H9 (cell line): ENCODE measurements around the gene DIP2A. TPM values are rescaled to one million over a fixed set of nuclear protein-coding genes. Genes with fewer than 3 reads are reported as not detected.

Experiments
- DNase-seq: peaks from one replicate; pipeline ENCODE4 v3.0.0-alpha.2; 2017
- H2AFZ ChIP-seq: one replicate; pipeline ENCODE4 v1.6.1; 2013; ENCODE audit warnings: mild to moderate bottlenecking, low read length, control low read depth, moderate library complexity
- H2AK5ac ChIP-seq: 2 replicates; pipeline ENCODE4 v1.6.1; 2013; ENCODE audit warnings: low read length, control low read depth, mixed read lengths; ENCODE audit not compliant: insufficient read length
- H2BK120ac ChIP-seq: one replicate; pipeline ENCODE4 v1.6.1; 2013; ENCODE audit warnings: low read depth, mild to moderate bottlenecking, low read length, control low read depth, inconsistent platforms; ENCODE audit not compliant: poor library complexity, severe bottlenecking
- H2BK12ac ChIP-seq: 2 replicates; pipeline ENCODE4 v1.6.1; 2013; ENCODE audit warnings: low read length, control low read depth, mixed read lengths, low read depth; ENCODE audit not compliant: insufficient read length
- H2BK15ac ChIP-seq: 2 replicates; pipeline ENCODE4 v1.6.1; 2013; ENCODE audit warnings: low read depth, low read length, control low read depth
- H2BK20ac ChIP-seq: one replicate; pipeline ENCODE4 v1.6.1; 2013; ENCODE audit warnings: low read depth, mild to moderate bottlenecking, low read length, control low read depth, inconsistent platforms; ENCODE audit not compliant: poor library complexity, severe bottlenecking
- H2BK5ac ChIP-seq: 2 replicates; pipeline ENCODE4 v1.6.1; 2013; ENCODE audit warnings: low read length, control low read depth, mixed read lengths; ENCODE audit not compliant: insufficient read length
- H3K14ac ChIP-seq: 2 replicates; pipeline ENCODE4 v1.6.1; 2013; ENCODE audit warnings: low read length, control low read depth; ENCODE audit not compliant: insufficient read depth
- H3K18ac ChIP-seq: 2 replicates; pipeline ENCODE4 v1.6.1; 2013; ENCODE audit warnings: low read depth, mild to moderate bottlenecking, mixed read lengths, low read length, control low read depth; ENCODE audit not compliant: insufficient read length
- H3K23ac ChIP-seq: 2 replicates; pipeline ENCODE4 v1.6.1; 2013; ENCODE audit warnings: low read length, control low read depth, mixed read lengths, low read depth; ENCODE audit not compliant: insufficient read length
- H3K23me2 ChIP-seq: 2 replicates; pipeline ENCODE4 v1.6.1; 2013; ENCODE audit warnings: low read depth, mild to moderate bottlenecking, mixed read lengths, low read length, control low read depth; ENCODE audit not compliant: insufficient read length, poor library complexity, severe bottlenecking
- H3K27ac ChIP-seq: 2 replicates; pipeline ENCODE4 v1.5.1; 2013; ENCODE audit warnings: low read length, control low read depth, mixed read lengths, low read depth; ENCODE audit not compliant: insufficient read length
- H3K27me3 ChIP-seq: 2 replicates; pipeline ENCODE4 v1.6.1; 2013; ENCODE audit warnings: low read length, control low read depth, inconsistent platforms; ENCODE audit not compliant: insufficient read depth
- H3K4ac ChIP-seq: 2 replicates; pipeline ENCODE4 v1.6.1; 2013; ENCODE audit warnings: low read depth, mild to moderate bottlenecking, control low read depth, inconsistent platforms, low read length, moderate library complexity
- H3K4me1 ChIP-seq: 2 replicates; pipeline ENCODE4 v1.6.1; 2013; ENCODE audit warnings: low read length, control low read depth, inconsistent platforms; ENCODE audit not compliant: insufficient read depth
- H3K4me2 ChIP-seq: 2 replicates; pipeline ENCODE4 v1.6.1; 2013; ENCODE audit warnings: low read length, control low read depth, mixed read lengths; ENCODE audit not compliant: insufficient read length, insufficient read depth
- H3K56ac ChIP-seq: 2 replicates; pipeline ENCODE4 v1.6.1; 2013; ENCODE audit warnings: low read depth, mild to moderate bottlenecking, mixed read lengths, low read length, control low read depth; ENCODE audit not compliant: insufficient read length
- H3K79me1 ChIP-seq: 2 replicates; pipeline ENCODE4 v1.6.1; 2013; ENCODE audit warnings: low read depth, mild to moderate bottlenecking, moderate library complexity, low read length, control low read depth, inconsistent platforms; ENCODE audit not compliant: insufficient read depth, poor library complexity, severe bottlenecking
- H3K79me2 ChIP-seq: 2 replicates; pipeline ENCODE4 v1.6.1; 2013; ENCODE audit warnings: low read length, control low read depth, inconsistent platforms; ENCODE audit not compliant: insufficient read depth
- H3K9ac ChIP-seq: 2 replicates; pipeline ENCODE4 v1.6.1; 2013; ENCODE audit warnings: low read length, control low read depth, mixed read lengths; ENCODE audit not compliant: insufficient read length; ENCODE audit errors: extremely low read depth
- H3K9me3 ChIP-seq: one replicate; pipeline ENCODE4 v1.6.1; 2013; ENCODE audit warnings: low read depth, low read length, inconsistent platforms; ENCODE audit not compliant: control insufficient read depth
- H3T11ph ChIP-seq: one replicate; pipeline ENCODE4 v1.6.1; 2013; ENCODE audit warnings: mild to moderate bottlenecking, low read length, control low read depth, inconsistent platforms
- H4K20me1 ChIP-seq: one replicate; pipeline ENCODE4 v1.6.1; 2013; ENCODE audit not compliant: control insufficient read depth, insufficient read length, insufficient read depth
- H4K5ac ChIP-seq: 2 replicates; pipeline ENCODE4 v1.6.1; 2013; ENCODE audit warnings: low read depth, mild to moderate bottlenecking, mixed read lengths, low read length, control low read depth; ENCODE audit not compliant: insufficient read length
- H4K8ac ChIP-seq: replicated peaks from 2 replicates; pipeline ENCODE4 v1.6.1; 2013; ENCODE audit warnings: low read length, control low read depth, mixed read lengths, low read depth; ENCODE audit not compliant: insufficient read length
- H4K91ac ChIP-seq: 2 replicates; pipeline ENCODE4 v1.6.1; 2013; ENCODE audit warnings: low read depth, mild to moderate bottlenecking, moderate library complexity, mixed read lengths, low read length, control low read depth; ENCODE audit not compliant: insufficient read length
- H3K27ac Mint-ChIP-seq, 3 experiments: 2 replicates in 2 of 3; 3 replicates in 1 of 3; pipeline ENCODE4 v1.8.0; 2020 to 2021; ENCODE audit warnings: mixed read lengths in 3 of 3, mild to moderate bottlenecking in 1 of 3, moderate library complexity in 1 of 3
- H3K27me3 Mint-ChIP-seq: 2 replicates; pipeline ENCODE4 v1.8.0; 2021; ENCODE audit warnings: low read depth, mild to moderate bottlenecking, moderate library complexity, mixed read lengths
- H3K36me3 Mint-ChIP-seq, 3 experiments: 2 replicates in 2 of 3; 3 replicates in 1 of 3; pipeline ENCODE4 v1.8.0; 2020 to 2021; ENCODE audit warnings: low read depth in 3 of 3, mixed read lengths in 3 of 3; ENCODE audit not compliant: insufficient read depth in 1 of 3
- H3K4me1 Mint-ChIP-seq, 2 experiments: 2 replicates each; pipeline ENCODE4 v1.8.0; 2020; ENCODE audit warnings: mixed read lengths in 2 of 2
- H3K4me3 Mint-ChIP-seq, 2 experiments: 2 replicates in 1 of 2; 3 replicates in 1 of 2; pipeline ENCODE4 v1.8.0; 2020 to 2021; ENCODE audit warnings: mild to moderate bottlenecking in 2 of 2, mixed read lengths in 2 of 2, moderate library complexity in 1 of 2
- H3K9me3 Mint-ChIP-seq, 2 experiments: 2 replicates in 1 of 2; 3 replicates in 1 of 2; pipeline ENCODE4 v1.8.0; 2020; ENCODE audit warnings: mild to moderate bottlenecking in 2 of 2, mixed read lengths in 2 of 2, moderate library complexity in 1 of 2
- WGBS: extraction: QIAGEN DNeasy Blood & Tissue Kit; methylation state at CpG from one replicate; pipeline ENCODE4 v1.1.7; 2013; ENCODE audit warnings: missing lambda C conversion rate, low lambda C conversion rate, mixed read lengths; ENCODE audit not compliant: insufficient read length; ENCODE audit errors: extremely low coverage; 5-methylcytosine and 5-hydroxymethylcytosine counted together
- total RNA-seq: library from RNA; stranded (reverse); gene quantifications from 2 replicates; pipeline ENCODE4 v1.2.1, GENCODE V29; 2021
- TF ChIP-seq, protein P1 (sequence below): fragments of 200-600 bp; sonication (generic); conservative IDR thresholded peaks from 3 replicates; pipeline ENCODE4 v1.8.0; 2021; ENCODE audit warnings: antibody characterized with exemption, mild to moderate bottlenecking

Gene DIP2A
- total RNA-seq, 1 experiment from 2014 or later = 25.2 TPM

DNA sequence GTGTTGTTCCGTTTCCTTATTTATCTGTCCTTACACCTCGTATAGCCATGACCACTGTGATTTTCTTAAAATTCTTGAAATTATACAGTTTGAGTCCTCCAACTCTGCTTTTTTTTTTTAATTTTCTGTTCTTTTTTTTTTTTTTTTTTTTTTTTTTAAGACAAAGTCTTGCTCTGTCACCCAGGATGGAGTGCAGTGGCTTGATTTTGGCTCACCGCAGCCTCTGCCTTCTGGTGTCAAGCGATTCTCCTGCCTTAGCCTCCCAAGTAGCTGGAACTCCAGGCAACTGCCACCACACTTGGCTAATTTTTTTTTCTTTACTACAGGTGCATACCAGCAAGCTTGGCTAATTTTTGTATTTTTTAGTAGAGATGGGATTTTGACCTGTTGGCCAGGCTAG, 48.9 kb downstream of the DIP2A start:
- Mint-ChIP-seq H3K4me3 (no peak overlapping the region), H3K4me1 (no peaks in the 10 kb centered on the region), H3K27ac (no peak overlapping the region), H3K36me3 (peaks cover 25 to 51% (median 48%) of the 10 kb centered on the region in 3 experiments), H3K27me3 (no peaks in the 10 kb centered on the region), H3K9me3 (no peaks in the 10 kb centered on the region)
- Histone ChIP-seq H3K23me2 (no peaks in the 10 kb centered on the region), H2BK20ac (no peak overlapping the region), H3K79me1 (no peaks in the 10 kb centered on the region), H2AK5ac (no peak overlapping the region), H3K27ac (no peak overlapping the region), H3T11ph (no peak overlapping the region), H4K5ac (no peak overlapping the region), H4K8ac (no peak overlapping the region), H4K20me1 (no peaks in the 10 kb centered on the region), H3K9me3 (no peaks in the 10 kb centered on the region), H2BK120ac (no peak overlapping the region), H3K14ac (no peak overlapping the region), H3K4me2 (no peak overlapping the region), H2BK12ac (no peak overlapping the region), H3K79me2 (no peaks in the 10 kb centered on the region), H3K27me3 (no peaks in the 10 kb centered on the region), H3K9ac (no peak overlapping the region), H3K56ac (no peak overlapping the region), H3K23ac (no peak overlapping the region), H4K91ac (no peak overlapping the region), H3K4me1 (no peaks in the 10 kb centered on the region), H2AFZ (no peak overlapping the region), H2BK5ac (no peak overlapping the region), H3K4ac (no peak overlapping the region), H2BK15ac (no peak overlapping the region), H3K18ac (no peak overlapping the region)
- no peak for DNase-seq
- TF ChIP-seq, protein P1, sequence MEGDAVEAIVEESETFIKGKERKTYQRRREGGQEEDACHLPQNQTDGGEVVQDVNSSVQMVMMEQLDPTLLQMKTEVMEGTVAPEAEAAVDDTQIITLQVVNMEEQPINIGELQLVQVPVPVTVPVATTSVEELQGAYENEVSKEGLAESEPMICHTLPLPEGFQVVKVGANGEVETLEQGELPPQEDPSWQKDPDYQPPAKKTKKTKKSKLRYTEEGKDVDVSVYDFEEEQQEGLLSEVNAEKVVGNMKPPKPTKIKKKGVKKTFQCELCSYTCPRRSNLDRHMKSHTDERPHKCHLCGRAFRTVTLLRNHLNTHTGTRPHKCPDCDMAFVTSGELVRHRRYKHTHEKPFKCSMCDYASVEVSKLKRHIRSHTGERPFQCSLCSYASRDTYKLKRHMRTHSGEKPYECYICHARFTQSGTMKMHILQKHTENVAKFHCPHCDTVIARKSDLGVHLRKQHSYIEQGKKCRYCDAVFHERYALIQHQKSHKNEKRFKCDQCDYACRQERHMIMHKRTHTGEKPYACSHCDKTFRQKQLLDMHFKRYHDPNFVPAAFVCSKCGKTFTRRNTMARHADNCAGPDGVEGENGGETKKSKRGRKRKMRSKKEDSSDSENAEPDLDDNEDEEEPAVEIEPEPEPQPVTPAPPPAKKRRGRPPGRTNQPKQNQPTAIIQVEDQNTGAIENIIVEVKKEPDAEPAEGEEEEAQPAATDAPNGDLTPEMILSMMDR = no peak
- WGBS = no CpG with 5 or more reads among the region's 4 CpGs
